HG03139 (cell line): ENCODE measurements around the gene SLC22A16.
"Not testable (repeated sequence)": the region's sequence is repeated elsewhere in the genome, so short reads cannot be mapped to it uniquely, and the experiment has no call there.

Source experiments
- ATAC-seq: cut with Tn5 transposase; IDR thresholded peaks from one replicate; pipeline ENCODE4 v1.9.1; 2021; ENCODE audit not compliant: unreplicated experiment

SLC22A16 gene

DNA sequence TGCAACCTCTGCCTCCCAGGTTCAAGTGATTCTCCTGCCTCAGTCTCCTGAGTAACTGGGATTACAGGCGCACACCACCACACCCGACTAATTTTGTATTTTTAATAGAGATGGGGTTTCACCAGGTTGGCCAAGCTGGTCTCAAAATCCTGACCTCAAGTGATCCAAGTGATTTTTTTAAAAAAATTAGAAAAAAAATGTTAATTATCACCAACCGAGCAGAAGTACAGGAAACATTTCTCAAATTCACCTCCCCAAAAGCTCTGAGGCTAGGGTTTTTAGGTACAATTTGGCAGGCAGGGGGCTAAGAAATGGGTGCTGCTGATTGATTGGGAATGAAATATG, 14.9 kb upstream of the SLC22A16 start:
- ATAC-seq = no peak

DNA sequence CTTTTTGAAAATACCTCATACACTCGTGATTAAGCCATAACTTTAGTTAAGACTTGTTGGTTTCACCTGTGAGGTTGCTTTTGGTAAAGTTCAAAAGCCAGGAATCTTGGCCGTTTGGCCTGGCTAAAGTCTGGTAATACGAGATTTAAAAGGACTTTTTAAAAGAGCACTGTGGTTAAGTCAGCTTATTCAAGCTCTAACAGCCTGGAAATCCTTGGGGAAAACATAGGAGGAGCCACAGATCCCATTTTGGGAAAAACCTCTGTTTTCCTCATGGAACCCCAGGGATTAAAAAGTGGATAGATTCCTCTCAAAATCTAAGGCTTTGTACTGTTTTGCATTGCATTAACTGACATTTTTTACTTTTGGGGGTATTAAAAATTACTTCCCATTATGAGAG, 13.7 kb upstream of the SLC22A16 start:
- no peak for ATAC-seq

DNA sequence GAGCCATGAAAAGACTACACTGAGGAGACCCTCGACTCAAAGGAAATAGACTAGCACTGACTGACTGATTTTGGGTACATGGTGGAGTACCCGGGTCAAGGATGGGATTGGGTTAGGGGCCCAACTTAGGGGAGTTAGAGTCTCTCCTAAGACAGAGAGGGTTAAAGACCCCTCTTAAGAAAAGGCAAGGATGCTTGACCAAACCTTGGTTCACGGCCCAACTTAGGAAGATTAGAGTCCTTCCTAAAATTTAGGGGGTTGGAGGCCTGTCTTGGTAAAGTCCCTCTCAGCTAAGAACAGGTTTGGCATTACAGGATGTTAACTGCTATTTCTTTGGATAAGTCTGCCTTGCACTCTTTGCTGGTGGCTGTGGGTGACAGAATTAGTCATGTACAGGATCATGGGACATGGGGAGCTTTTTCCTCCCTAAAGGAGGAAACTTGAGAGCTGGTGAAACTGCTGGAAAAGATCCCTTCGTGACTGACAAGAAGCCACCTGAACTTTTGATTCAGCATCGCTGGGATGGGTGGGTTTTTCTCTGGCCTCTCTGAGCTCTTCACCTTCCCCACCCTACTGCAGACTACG, 12.3 kb upstream of the SLC22A16 start:
- no peak for ATAC-seq

DNA sequence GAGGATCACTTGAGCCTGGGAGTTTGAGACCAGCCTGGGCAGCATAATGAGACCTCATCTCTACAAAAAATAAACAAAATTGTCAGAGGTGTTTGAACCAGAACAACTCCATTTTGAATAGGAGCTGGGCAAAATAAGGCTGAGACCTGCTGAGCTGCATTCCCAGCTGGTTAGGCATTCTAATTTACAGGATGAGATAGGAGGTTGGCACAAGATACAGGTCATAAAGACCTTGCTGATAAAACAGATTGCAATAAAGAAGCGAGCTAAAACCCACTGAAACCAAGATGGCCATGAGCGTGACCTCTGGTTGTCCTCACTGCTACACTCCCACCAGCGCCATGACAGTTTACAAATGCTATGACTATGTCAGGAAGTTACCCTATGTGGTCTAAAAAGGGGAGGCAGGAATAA, 11.6 kb upstream of the SLC22A16 start:
- not testable (repeated sequence) for ATAC-seq

DNA sequence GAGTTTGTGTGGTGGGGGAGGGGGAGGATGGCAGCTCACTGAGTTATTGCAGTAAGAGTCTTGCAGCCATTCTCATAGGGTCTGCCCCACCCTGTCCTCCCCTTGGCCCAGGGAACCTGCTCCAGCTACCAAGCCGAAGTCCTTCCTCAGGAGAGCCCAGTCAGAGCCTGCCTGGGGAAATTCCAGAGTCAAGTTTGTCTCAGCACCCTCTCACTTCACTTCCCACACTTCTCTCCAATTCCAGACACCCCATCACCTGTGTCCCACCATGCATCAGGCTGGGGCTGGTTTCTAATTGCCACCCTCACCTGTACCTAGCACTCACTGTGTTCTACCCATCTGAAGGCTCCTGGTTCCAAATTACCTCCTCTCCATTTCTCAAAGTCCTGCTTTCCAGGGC, 10.3 kb upstream of the SLC22A16 start:
- ATAC-seq = no peak

DNA sequence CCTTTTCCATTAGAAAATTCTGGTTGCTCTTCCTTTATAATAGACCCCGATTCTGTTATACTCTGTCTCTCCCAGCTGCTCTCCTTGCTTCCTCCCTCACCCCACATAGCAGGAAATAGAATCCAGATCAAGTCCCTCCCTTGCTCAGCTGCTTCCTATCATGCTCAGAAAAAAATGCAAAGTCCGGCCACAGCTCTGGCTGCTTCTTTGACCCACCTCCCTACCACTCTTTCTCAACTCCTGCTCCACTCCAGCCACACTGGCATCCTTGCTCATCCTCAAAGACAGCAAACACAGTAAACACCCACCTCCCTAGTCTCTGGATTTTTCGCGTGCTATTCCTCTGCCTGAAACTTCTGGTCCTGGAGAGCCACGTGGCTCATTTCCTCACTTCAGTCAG, 9.1 kb upstream of the SLC22A16 start:
- no peak for ATAC-seq

DNA sequence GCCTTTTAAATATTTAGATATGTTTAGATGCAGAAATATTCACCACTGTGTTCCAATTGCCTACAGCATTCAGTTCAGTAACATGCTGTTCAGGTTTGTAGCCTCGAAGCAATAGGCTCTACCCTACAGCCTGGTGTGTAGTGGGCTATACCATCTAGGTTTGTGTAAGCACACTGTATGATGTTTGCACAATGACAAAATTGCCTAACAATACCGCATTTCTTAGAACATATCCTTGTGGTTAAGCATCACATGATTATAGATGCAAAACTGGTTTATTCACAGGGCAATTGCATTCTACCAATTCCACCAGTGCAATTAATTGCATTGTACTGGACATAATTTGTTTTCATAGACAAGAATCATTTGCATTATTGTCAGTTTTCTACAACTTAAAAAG, 7.9 kb upstream of the SLC22A16 start:
- no peak for ATAC-seq

DNA sequence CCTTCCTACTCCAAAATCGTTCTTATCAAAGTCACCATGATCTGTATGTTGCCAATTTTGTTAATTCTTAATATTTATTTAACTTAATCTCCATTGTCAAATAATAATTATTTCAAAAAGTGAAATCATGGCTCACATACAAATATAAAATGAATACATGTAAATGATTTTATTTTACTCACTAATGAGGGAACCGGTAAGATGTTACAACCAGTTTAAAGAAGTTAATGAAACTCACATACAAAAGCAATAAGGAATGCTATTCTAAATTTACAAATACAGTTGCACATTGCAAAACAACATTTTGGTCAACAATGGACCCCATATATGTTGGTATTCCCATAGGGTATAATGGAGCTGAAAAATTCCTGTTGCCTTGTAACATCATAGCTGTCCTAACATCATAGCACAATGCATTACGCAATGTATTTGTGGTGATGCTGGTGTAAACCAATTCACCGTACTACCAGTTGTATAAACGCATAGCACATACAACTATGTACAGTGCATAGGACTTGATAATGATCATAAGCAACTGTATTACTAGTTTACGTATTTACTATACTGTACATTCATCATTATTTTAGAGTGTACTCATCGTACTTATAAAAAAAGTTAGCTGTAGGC, 6.5 kb upstream of the SLC22A16 start:
- ATAC-seq = no peak

DNA sequence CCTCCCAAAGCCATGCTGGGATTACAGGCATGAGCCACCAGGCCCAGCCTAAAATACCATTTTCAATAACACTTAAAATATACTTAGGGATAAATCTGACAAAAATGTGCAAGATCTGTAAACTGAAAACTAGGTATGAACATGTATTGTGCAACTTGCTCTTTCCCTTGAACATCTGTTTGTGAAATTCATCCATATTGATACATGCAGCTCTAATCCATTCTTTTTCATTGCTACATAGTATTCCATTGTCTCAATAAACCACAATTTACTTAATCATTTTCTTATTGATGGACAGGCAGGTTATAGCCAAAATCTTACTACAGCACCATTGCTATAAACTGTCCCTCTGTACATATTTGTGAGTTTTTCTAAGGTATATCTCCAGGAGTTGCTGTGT, 4.7 kb upstream of the SLC22A16 start:
- ATAC-seq = no peak

DNA sequence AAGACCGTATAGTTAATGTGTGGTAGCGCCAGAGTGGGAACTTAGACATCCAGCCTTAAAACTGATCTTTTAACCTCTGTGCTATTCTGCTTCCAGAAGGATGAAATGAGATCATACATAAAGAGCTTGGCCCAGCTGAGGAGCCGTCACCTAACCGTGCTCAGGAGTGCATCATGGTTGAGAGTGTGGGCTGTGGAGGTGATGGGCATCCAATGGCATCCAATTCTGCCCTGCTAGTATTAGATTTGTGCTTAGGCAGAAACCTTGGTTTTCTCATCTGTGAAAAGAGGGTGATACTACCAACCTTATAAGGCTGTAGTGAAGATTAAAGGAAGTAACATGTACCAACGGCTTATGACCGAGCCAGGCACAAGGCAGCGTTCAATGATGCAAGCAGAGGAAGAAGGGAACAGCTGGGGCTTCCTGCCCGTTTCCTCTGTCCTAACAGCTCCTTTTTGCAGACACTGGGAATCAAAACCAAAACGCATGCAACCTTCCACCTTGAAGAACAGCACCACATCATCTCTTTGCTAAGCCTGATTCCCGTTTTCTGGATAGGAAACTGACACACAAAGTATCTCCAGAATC, 1.3 kb downstream of the SLC22A16 start:
- no peak for ATAC-seq

DNA sequence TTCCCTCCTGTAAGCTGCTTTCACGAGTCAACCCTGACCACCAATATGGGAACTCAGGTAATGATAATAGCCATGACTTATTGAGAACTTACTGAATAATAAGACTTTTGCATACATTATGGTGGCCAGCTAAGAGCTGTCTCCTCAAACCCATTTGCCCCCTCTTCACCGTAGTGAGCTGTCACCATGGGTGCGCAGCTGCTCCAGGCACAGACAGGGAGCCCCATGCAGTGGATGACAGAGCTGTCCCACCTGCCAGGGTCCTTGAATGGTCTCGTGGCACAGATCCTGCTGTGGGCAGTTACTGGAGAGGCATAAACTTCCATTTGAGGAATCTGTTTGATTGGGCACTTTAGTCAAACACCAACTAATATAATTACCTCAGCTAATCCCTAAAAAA, 1.9 kb downstream of the SLC22A16 start:
- ATAC-seq = no peak

DNA sequence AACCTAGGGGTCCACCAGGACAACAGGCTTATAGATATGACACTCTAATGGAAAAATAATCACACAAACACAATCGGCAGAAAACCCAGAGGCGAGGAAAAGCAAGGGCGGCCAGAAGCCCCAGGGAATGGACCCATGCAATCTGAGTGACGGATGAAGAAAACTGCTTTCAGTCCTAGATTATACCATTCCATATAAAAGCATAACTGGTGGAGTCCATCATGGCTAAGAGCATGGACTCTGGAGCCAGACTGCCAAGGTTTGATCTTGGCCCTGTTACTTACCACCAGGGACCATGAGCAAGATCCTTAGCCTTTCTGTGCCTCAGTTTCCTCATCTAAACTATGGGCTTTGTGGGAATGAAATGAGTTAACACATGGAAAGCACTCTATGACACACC, 3.7 kb downstream of the SLC22A16 start:
- no peak for ATAC-seq

DNA sequence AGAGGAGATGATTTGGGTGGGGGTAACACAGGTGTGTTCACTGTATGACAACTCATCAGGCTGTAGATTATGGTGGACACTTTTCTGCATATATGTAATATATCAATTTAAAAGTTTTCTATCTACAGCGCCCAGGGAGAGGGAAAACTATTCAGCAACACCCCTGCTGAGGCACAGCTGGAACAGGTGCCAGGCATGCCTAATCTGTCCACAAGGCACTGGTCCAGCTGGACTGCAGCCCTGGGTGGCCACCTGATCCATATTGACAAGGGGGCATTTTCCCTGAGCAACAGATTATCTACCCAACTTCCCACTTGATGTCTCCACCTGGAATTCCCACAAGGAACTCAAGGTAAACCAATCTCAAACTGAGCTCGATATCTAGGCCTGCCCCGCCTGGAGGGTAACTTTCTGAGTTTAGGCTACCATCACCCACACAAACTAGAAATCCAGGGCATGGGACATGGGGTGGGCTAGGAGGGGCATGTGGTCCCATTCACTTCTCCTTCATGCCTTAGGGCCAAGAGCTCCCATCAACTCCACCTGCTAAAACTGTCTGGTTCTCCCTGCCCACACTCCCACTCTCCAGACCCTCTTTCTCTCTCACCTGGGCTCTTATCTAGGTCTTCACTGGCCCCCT, 4.6 kb downstream of the SLC22A16 start:
- no peak for ATAC-seq

DNA sequence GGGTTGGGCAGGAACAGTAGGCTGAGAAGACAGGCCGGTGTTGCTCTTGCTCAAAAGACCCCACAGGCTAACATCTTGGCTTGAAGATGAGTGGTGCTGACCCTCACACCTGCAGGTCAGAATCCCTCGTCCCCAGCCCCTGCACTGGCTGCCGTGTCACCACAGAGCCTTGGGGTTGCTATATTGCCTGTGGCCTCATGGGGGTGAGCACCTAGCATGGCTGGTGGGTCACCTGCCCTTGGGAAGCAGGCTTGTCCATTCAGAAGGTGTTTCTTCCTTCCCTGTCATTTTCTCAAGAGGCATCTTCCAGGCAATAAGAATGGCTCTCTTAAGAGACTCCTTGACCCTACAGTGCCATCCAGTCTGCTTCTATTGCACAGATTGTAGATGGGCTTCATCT, 7.7 kb downstream of the SLC22A16 start:
- no peak for ATAC-seq

DNA sequence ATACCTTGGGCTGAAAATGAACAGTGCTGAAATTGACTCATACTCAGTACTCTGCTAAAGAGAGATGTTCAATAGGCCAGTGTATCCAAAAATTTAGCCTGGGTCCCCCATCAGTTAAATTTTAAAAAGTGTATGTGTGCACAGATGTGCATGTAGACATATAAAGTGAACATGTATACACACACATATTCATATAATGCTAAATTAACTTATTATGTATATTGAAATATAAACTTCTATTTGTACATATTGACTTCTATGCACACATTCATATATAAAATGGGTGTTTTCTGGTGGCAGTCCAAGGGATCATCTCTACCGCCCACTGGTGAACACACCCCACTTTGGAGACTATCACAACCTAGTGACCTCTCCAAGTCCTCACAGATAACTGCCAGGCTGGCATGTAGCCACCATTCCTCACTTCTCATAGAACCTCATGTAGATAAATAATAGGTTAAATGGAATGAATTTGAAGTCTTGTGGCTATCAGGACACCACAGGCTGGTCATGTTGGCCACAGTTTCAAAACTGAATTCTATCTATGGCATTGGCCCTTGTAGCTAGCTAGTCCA, 8.8 kb downstream of the SLC22A16 start:
- no peak for ATAC-seq

DNA sequence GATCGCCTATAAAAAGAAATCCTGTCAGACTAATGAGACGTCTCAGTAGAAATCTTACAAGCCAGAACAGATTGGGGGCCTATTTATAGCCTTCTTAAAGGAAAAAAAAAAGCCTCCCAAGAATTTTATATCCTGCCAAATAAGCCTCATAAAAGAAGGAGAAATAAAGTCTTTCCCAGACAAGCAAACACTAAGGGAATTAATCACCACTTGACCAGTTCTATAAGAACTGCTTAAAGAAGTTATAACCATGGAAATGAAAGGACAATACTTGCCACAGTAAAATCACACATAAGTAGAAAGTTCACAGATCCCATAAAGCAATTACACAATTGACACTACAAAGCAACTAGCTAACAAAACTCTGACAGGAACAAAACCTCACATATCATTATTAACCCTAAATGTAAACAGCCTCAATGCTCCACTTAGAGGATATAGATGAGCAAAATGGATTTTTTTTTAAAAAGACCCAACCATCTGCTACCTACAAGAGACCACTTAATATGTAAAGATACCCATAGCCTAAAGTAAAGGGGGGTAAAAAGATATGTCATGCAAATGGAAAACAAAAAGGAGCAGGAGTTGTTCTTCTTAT, 13.4 kb downstream of the SLC22A16 start:
- ATAC-seq = no peak

DNA sequence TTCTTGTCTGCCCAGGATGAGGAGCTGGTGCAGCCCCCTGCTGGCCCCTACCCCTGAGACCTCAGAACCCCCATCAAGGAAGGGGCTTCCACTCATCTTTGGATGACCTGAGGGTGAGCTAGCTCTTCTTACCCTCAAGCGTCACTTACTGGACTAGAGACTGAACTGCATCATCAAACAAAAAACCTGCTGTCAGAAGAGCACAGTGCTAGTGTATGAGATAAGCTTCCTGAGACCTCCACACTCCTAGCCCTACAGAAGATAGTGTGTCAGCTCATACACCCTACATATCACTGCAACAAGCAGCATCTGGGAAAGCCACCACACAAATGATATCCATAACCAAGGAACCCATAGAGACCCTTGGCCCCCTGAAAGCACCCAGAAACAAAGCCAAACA, 15.0 kb downstream of the SLC22A16 start:
- no peak for ATAC-seq

DNA sequence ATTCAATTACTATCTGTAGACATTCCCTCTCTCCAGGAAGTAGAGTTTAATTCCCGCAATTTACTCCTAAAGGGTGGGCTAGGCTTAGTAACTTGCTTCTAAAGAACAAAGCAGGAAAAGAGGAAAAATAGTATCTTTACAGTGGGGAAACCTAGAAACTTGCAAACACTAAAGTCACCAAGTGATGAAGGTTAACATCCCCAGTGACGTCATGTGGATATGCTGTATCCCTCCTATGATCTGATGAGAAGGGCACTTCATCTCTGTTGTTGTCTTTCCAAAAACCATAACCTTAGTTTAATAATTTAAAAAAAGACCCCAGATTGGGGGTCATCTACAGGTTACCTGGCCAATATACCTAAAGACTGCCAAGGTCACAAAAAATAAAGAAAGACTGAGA, 17.3 kb downstream of the SLC22A16 start:
- no peak for ATAC-seq

DNA sequence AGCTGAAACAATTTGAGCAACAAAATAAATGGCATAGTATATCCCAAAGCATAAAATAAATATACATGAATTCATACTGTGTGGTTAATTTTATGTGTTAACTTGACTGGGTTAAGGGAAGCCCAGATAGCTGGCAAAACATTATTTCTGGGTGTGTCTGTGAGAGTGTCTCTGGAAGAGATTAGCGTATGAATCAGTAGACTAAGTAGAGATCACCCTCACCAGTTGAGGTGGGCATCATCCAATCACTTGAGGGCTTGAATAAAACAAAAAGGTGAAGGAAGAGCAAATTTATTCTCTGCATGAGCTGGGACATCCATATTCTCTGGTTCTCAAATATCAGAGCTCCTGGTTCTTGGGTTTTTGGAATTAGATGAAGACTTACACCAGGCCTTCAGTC, 17.9 kb downstream of the SLC22A16 start:
- no peak for ATAC-seq

DNA sequence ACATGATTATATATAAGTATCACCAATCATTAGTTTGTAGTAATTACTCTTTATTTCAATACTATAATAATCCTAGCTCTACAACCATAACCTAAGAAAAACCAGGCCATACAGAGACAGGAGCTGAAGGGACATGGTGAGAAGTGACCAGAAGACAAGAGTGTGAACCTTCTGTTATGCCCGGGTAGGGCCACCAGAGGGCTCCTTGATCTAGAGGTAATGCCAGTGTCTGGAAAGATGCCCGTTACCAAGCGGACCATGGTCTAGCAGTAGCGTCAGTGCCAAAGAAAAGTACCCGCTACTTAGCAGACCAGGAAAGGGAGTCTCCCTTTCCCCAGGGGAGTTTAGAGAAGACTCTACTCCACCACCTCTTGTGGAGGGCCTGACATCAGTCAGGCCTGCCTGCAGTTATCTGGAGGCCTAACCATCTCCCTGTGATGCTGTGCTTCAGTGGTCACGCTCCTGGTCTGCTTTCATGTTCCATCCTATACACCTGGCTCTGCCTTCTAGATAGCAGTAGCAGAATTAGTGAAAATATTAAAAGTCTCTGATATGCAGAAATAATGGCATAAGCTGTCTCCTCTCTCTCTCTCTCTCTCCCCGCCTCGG, 18.7 kb downstream of the SLC22A16 start:
- not testable (repeated sequence) for ATAC-seq

DNA sequence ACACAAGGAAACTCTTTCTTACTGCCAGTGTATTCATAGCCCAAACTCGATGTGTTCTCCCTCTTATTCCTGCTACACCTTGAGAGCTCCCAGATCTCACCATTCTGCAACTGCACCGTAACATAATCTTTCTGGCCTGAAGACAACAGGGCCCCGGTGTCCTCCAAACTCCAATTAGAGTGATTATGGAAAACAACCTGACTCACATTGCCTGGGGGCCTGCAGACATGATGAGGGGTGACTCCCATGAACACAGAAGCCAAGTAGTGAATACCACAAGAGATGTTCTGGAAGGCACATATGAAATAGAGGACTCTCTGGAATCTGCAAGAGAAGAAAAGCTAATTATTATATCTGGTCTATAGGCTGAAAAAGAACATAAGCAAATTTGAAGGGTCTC, 19.7 kb downstream of the SLC22A16 start:
- no peak for ATAC-seq
